WERI-Rb-1 (cell line): ENCODE measurements around the gene MYOD1.

Experiments
- DNase-seq: peaks from one replicate; pipeline ENCODE4 v3.0.0-alpha.2; 2020
- H3K27ac ChIP-seq: fragments of 250-450 bp; sonication (Bioruptor Pico); 2 replicates; pipeline ENCODE4 v1.5.1; 2020; ENCODE audit warnings: mild to moderate bottlenecking, moderate library complexity
- H3K27me3 ChIP-seq: fragments of 250-450 bp; sonication (Bioruptor Pico); 2 replicates; pipeline ENCODE4 v1.5.1; 2021; ENCODE audit warnings: mild to moderate bottlenecking, low read depth, moderate library complexity; ENCODE audit not compliant: insufficient read depth, severe bottlenecking
- H3K36me3 ChIP-seq: fragments of 250-450 bp; sonication (Bioruptor Pico); 2 replicates; pipeline ENCODE4 v1.5.1; 2020; ENCODE audit warnings: mild to moderate bottlenecking, moderate library complexity
- H3K4me3 ChIP-seq: 2 replicates; pipeline ENCODE4 v1.5.1; 2011; ENCODE audit warnings: low read depth, mild to moderate bottlenecking, control low read depth, low read length
- H3K9me3 ChIP-seq: fragments of 250-450 bp; sonication (Bioruptor Pico); 2 replicates; pipeline ENCODE4 v1.5.1; 2021; ENCODE audit warnings: mild to moderate bottlenecking, moderate library complexity; ENCODE audit not compliant: severe bottlenecking
- CTCF ChIP-seq: IDR thresholded peaks from 2 replicates; pipeline ENCODE4 v1.5.1; 2011; ENCODE audit warnings: low read depth, mild to moderate bottlenecking, control low read depth, inconsistent platforms, low read length

MYOD1 gene

GRCh38 chr11:17765356-17766072, 46.1 kb downstream of the MYOD1 start:
- no peak overlapping the region for H3K4me3 ChIP-seq
- no peaks in the 10 kb centered on the region for H3K27me3 ChIP-seq
- H3K9me3 ChIP-seq, result no peaks in the 10 kb centered on the region
- peaks cover 10% of the 10 kb centered on the region for H3K36me3 ChIP-seq
- DNase-seq, result no peak
- no peak overlapping the region; the same call in 1 of the 2 replicates for H3K27ac ChIP-seq
- no peak for TF ChIP-seq CTCF

GRCh38 chr11:17766073-17766359, 46.6 kb downstream of the MYOD1 start:
- peaks cover 10% of the 10 kb centered on the region for H3K36me3 ChIP-seq
- no peak overlapping the region for H3K27ac ChIP-seq
- no peak overlapping the region for H3K4me3 ChIP-seq
- DNase-seq, result no peak
- H3K27me3 ChIP-seq, result no peaks in the 10 kb centered on the region
- H3K9me3 ChIP-seq, result no peaks in the 10 kb centered on the region
- TF ChIP-seq CTCF, result no peak

- H3K4me3 ChIP-seq, result no peak overlapping the region
- DNase-seq, result no peak
- 0 out of 2 replicates have a peak, but pooled peaks have one; percentile 25 for TF ChIP-seq CTCF
- peaks cover 9% of the 10 kb centered on the region for H3K36me3 ChIP-seq
- no peaks in the 10 kb centered on the region for H3K9me3 ChIP-seq
- no peak overlapping the region for H3K27ac ChIP-seq
- no peaks in the 10 kb centered on the region for H3K27me3 ChIP-seq
Observed at GRCh38 chr11:17766590-17766989, 47.2 kb downstream of the MYOD1 start.

GRCh38 chr11:17767301-17767885, 48.0 kb downstream of the MYOD1 start:
- Histone ChIP-seq H3K9me3 (no peaks in the 10 kb centered on the region), H3K4me3 (no peak overlapping the region), H3K27ac (no peak overlapping the region), H3K27me3 (no peaks in the 10 kb centered on the region), H3K36me3 (peaks cover 17% of the 10 kb centered on the region)
- no peak for TF ChIP-seq CTCF
- no peak for DNase-seq

GRCh38 chr11:17767914-17768313, 48.5 kb downstream of the MYOD1 start:
- no peak for TF ChIP-seq CTCF
- no peaks in the 10 kb centered on the region for H3K9me3 ChIP-seq
- H3K27ac ChIP-seq, result no peak overlapping the region
- DNase-seq, result no peak
- H3K4me3 ChIP-seq, result no peak overlapping the region
- no peaks in the 10 kb centered on the region for H3K27me3 ChIP-seq
- peaks cover 22% of the 10 kb centered on the region for H3K36me3 ChIP-seq

GRCh38 chr11:17768547-17768946, 49.2 kb downstream of the MYOD1 start:
- DNase-seq, result no peak
- Histone ChIP-seq H3K36me3 (peaks cover 28% of the 10 kb centered on the region), H3K27me3 (no peaks in the 10 kb centered on the region), H3K9me3 (no peaks in the 10 kb centered on the region), H3K27ac (no peak overlapping the region), H3K4me3 (no peak overlapping the region)
- TF ChIP-seq CTCF, result no peak
